GM19468 (cell line): ENCODE data around the gene TSPAN8.

Experiments used
- ATAC-seq: cut with Tn5 transposase; IDR thresholded peaks from one replicate; pipeline ENCODE4 v1.9.1; 2021; ENCODE audit warnings: mild to moderate bottlenecking, moderate library complexity, moderate number of reproducible peaks; ENCODE audit not compliant: unreplicated experiment; ENCODE audit errors: extremely low read depth

TSPAN8 gene

GRCh38 chr12:71157601-71158233 is at the start of gene TSPAN8:
Gene TSPAN8 (minus strand): TSS chr12:71157999. CDS start chr12:71157678, 321 bp downstream.
- no peak for ATAC-seq

- ATAC-seq = no peak
Measured at GRCh38 chr12:71201136-71201679, 43.4 kb upstream of the TSPAN8 start.

GRCh38 chr12:71200706-71201105 is 42.9 kb upstream of the TSPAN8 start:
- ATAC-seq = no peak

GRCh38 chr12:71197460-71197859 is 39.7 kb upstream of the TSPAN8 start:
- no peak for ATAC-seq

- no peak for ATAC-seq
Measured at GRCh38 chr12:71195338-71195896, 37.6 kb upstream of the TSPAN8 start.

- no peak for ATAC-seq
Measured at GRCh38 chr12:71194657-71195056, 36.9 kb upstream of the TSPAN8 start.

- ATAC-seq = no peak
Measured at GRCh38 chr12:71193041-71193440, 35.2 kb upstream of the TSPAN8 start.

- ATAC-seq = no peak
Measured at GRCh38 chr12:71191509-71192196, 33.9 kb upstream of the TSPAN8 start.

- no peak for ATAC-seq
Measured at GRCh38 chr12:71190822-71191221, 33.0 kb upstream of the TSPAN8 start.

- ATAC-seq = no peak
Measured at GRCh38 chr12:71187379-71187778, 29.6 kb upstream of the TSPAN8 start.

- ATAC-seq = no peak
Measured at GRCh38 chr12:71186571-71187288, 28.9 kb upstream of the TSPAN8 start.

GRCh38 chr12:71183846-71184245 is 26.0 kb upstream of the TSPAN8 start:
- no peak for ATAC-seq

- ATAC-seq = no peak
Measured at GRCh38 chr12:71183018-71183417, 25.2 kb upstream of the TSPAN8 start.

- no peak for ATAC-seq
Measured at GRCh38 chr12:71178162-71178561, 20.4 kb upstream of the TSPAN8 start.

- no peak for ATAC-seq
Measured at GRCh38 chr12:71174825-71175224, 17.0 kb upstream of the TSPAN8 start.

GRCh38 chr12:71174146-71174545 is 16.3 kb upstream of the TSPAN8 start:
- no peak for ATAC-seq

GRCh38 chr12:71170456-71170855 is 12.7 kb upstream of the TSPAN8 start:
- ATAC-seq = no peak

GRCh38 chr12:71169286-71169685 is 11.5 kb upstream of the TSPAN8 start:
- no peak for ATAC-seq

- ATAC-seq = no peak
Measured at GRCh38 chr12:71166862-71167496, 9.2 kb upstream of the TSPAN8 start.

- ATAC-seq = no peak
Measured at GRCh38 chr12:71166280-71166679, 8.5 kb upstream of the TSPAN8 start.
